CD4-positive, alpha-beta T cell (primary cell): ENCODE results near the gene DPP4. TPM values are rescaled to one million over a fixed set of nuclear protein-coding genes. Genes with fewer than 3 reads are reported as not detected.

Source experiments
- ATAC-seq: fragments of 200-7000 bp; cut with Tn5 transposase; one replicate; pipeline ENCODE4 v1.10.0; 2022; ENCODE audit warnings: mild to moderate bottlenecking; ENCODE audit not compliant: poor library complexity
- CTCF ChIA-PET: fragments of 350-600 bp; sonication (Branson Sonifier 250); formaldehyde crosslinking; loops from one replicate; lab custom pipeline; 2021; ENCODE audit warnings: antibody characterized with exemption, inconsistent platforms; lab: Charles Lee
- POLR2A ChIA-PET: fragments of 350-600 bp; sonication (Branson Sonifier 250); formaldehyde crosslinking; loops from one replicate; lab custom pipeline; 2021; ENCODE audit warnings: antibody characterized with exemption, inconsistent platforms; lab: Charles Lee
- DNase-seq, 14 experiments: peaks; one replicate each; pipeline ENCODE4 v3.0.0-alpha.2; 2013 to 2020; ENCODE audit warnings: mixed read lengths in 2 of 14
- H3K27ac ChIP-seq, 2 donors: one replicate each; pipeline versions ENCODE4 v1.5.1 to v1.7.0; 2013; ENCODE audit warnings: low read length in 2 of 2, low read depth in 1 of 2, mild to moderate bottlenecking in 1 of 2
- H3K27me3 ChIP-seq, 2 experiments: 1 replicate in 1 of 2; 2 replicates in 1 of 2; pipeline versions ENCODE4 v1.6.1 to v1.7.0; 2013; ENCODE audit warnings: low read length in 2 of 2, control low read depth in 1 of 2, mild to moderate bottlenecking in 1 of 2, moderate library complexity in 1 of 2; ENCODE audit not compliant: insufficient read depth in 2 of 2, control insufficient read depth in 1 of 2
- H3K36me3 ChIP-seq: one replicate; pipeline ENCODE4 v1.6.1; 2013; ENCODE audit warnings: low read length, control low read depth; ENCODE audit not compliant: insufficient read depth
- H3K4me1 ChIP-seq: one replicate; pipeline ENCODE4 v1.6.1; 2013; ENCODE audit warnings: low read length, control low read depth; ENCODE audit not compliant: insufficient read depth
- H3K4me3 ChIP-seq: one replicate; pipeline ENCODE4 v1.5.1; 2013; ENCODE audit warnings: mild to moderate bottlenecking, low read length, moderate library complexity
- H3K9me3 ChIP-seq, 2 experiments: 1 replicate in 1 of 2; 2 replicates in 1 of 2; pipeline versions ENCODE4 v1.6.1 to v1.7.0; 2013; ENCODE audit warnings: low read length in 2 of 2, mild to moderate bottlenecking in 2 of 2, control low read depth in 1 of 2, moderate library complexity in 1 of 2; ENCODE audit not compliant: control insufficient read depth in 1 of 2, insufficient read depth in 1 of 2
- H3K27ac Mint-ChIP-seq: one replicate; pipeline ENCODE4 v1.8.0; 2020; ENCODE audit warnings: mixed read lengths
- H3K27me3 Mint-ChIP-seq: one replicate; pipeline ENCODE4 v1.8.0; 2021; ENCODE audit warnings: mixed read lengths
- H3K36me3 Mint-ChIP-seq: one replicate; pipeline ENCODE4 v1.8.0; 2021; ENCODE audit warnings: low read depth, mixed read lengths
- H3K4me1 Mint-ChIP-seq: one replicate; pipeline ENCODE4 v1.8.0; 2021; ENCODE audit warnings: low read depth, mixed read lengths
- H3K4me3 Mint-ChIP-seq: one replicate; pipeline ENCODE4 v1.8.0; 2020; ENCODE audit warnings: mild to moderate bottlenecking, mixed read lengths
- H3K9me3 Mint-ChIP-seq: one replicate; pipeline ENCODE4 v1.8.0; 2020; ENCODE audit warnings: mixed read lengths
- CTCF ChIP-seq: fragments of 200-600 bp; IDR thresholded peaks from one replicate; pipeline ENCODE4 v1.8.0; 2022; ENCODE audit warnings: antibody characterized with exemption, mild to moderate bottlenecking
- intact Hi-C, 2 experiments: fragments of 100-400 bp; cut with DNase I in 1 of 2; cut with micrococcal nuclease in 1 of 2; formaldehyde crosslinking; loops; one replicate each; pipeline versions ENCODE4 v1.15.1 to v1.9.0; 2023 to 2025; cut with DNase I, micrococcal nuclease
- total RNA-seq, 174 experiments: library from RNA in 2 of 174; stranded (reverse) in 2 of 174; gene quantifications; one replicate each; pipeline ENCODE4 v1.2.3 and lab custom pipeline; 2021 to 2026

DPP4 gene
- total RNA-seq, 2 experiments from 2014 or later = 15.5 to 16.7 TPM

GRCh38 chr2:162038725-162039124 lies 35.3 kb downstream of the DPP4 start:
- H3K27ac ChIP-seq = no peak overlapping the region
- intact Hi-C loops = no loop called here
- ChIA-PET CTCF (interaction anchor here (0.6 kb wide), 1 partner anchor 65 kb away, joined by 3 read pairs; no protein-coding TSS in a partner anchor), POLR2A (interaction anchor here (0.6 to 0.8 kb wide), 2 partner anchors 14 to 83 kb away, joined by 3 to 4 read pairs; no protein-coding TSS in a partner anchor)
- Mint-ChIP-seq H3K4me3 (no peak overlapping the region), H3K9me3 (no peaks in the 10 kb centered on the region), H3K27ac (no peak overlapping the region), H3K27me3 (no peaks in the 10 kb centered on the region), H3K36me3 (peaks cover 58% of the 10 kb centered on the region), H3K4me1 (peaks cover 4% of the 10 kb centered on the region)
- ATAC-seq (no peak), DNase-seq (no peak)
- TF ChIP-seq CTCF = no peak
- H3K4me1 ChIP-seq = no peaks in the 10 kb centered on the region
- H3K36me3 ChIP-seq = peaks cover 61% of the 10 kb centered on the region
- H3K9me3 ChIP-seq = no peaks in the 10 kb centered on the region
- H3K4me3 ChIP-seq = no peak overlapping the region
- no peaks in the 10 kb centered on the region for H3K27me3 ChIP-seq

- intact Hi-C loops = no loop called here
- ATAC-seq = no peak
- Mint-ChIP-seq H3K36me3 (peaks cover 66% of the 10 kb centered on the region), H3K4me1 (peaks cover 4% of the 10 kb centered on the region), H3K27ac (no peak overlapping the region), H3K27me3 (no peaks in the 10 kb centered on the region), H3K9me3 (no peaks in the 10 kb centered on the region), H3K4me3 (no peak overlapping the region)
- DNase-seq = no peak
- Histone ChIP-seq H3K27me3 (no peaks in the 10 kb centered on the region), H3K9me3 (no peaks in the 10 kb centered on the region), H3K27ac (no peak overlapping the region), H3K4me3 (no peak overlapping the region), H3K4me1 (no peaks in the 10 kb centered on the region), H3K36me3 (peaks cover 60% of the 10 kb centered on the region)
- ChIA-PET CTCF (interaction anchor here (1.5 kb wide), 1 partner anchor 9 kb away, joined by 4 read pairs; no protein-coding TSS in a partner anchor), POLR2A (no interaction called here)
- no peak for TF ChIP-seq CTCF
These were observed 36.1 kb downstream of the DPP4 start for GRCh38 chr2:162037886-162038285.

GRCh38 chr2:162037028-162037795 lies 36.8 kb downstream of the DPP4 start:
- CTCF ChIA-PET = interaction anchor here (1.5 kb wide), 1 partner anchor 9 kb away, joined by 4 read pairs; no protein-coding TSS in a partner anchor
- H3K27me3 Mint-ChIP-seq = no peaks in the 10 kb centered on the region
- no peak overlapping the region for H3K4me3 Mint-ChIP-seq
- DNase-seq (no peak), ATAC-seq (no peak)
- H3K9me3 Mint-ChIP-seq = no peaks in the 10 kb centered on the region
- Histone ChIP-seq H3K4me1 (no peaks in the 10 kb centered on the region), H3K27ac (no peak overlapping the region), H3K27me3 (no peaks in the 10 kb centered on the region), H3K4me3 (no peak overlapping the region), H3K9me3 (no peaks in the 10 kb centered on the region), H3K36me3 (peaks cover 57% of the 10 kb centered on the region)
- H3K27ac Mint-ChIP-seq = no peak overlapping the region
- peaks cover 73% of the 10 kb centered on the region for H3K36me3 Mint-ChIP-seq
- H3K4me1 Mint-ChIP-seq = peaks cover 4% of the 10 kb centered on the region
- POLR2A ChIA-PET = interaction anchor here (1.1 kb wide), 1 partner anchor 25 kb away, joined by 4 read pairs; no protein-coding TSS in a partner anchor
- TF ChIP-seq CTCF = no peak
- intact Hi-C loops = no loop called here
